ENCODE measurements around the gene GGCT.

Gene GGCT

GRCh38 chr7:30521532-30521931 lies 16.9 kb upstream of the GGCT start:
- in situ Hi-C loops (cut with MboI; ENCODE audit: low sequenced_read_pairs, unreplicated experiment), result no loop called here
- no peak for TF ChIP-seq CTCF (IDR thresholded peaks at IDR 0.05; ENCODE audit: borderline replicate concordance, control extremely low read depth, extremely low read depth, insufficient read depth, missing control alignments)
- no peak for DNase-seq (ENCODE audit: low spot score)

GRCh38 chr7:30519122-30519521 lies 14.5 kb upstream of the GGCT start:
- TF ChIP-seq CTCF (IDR thresholded peaks at IDR 0.05; ENCODE audit: borderline replicate concordance, control extremely low read depth, extremely low read depth, insufficient read depth, missing control alignments), result no peak
- in situ Hi-C loops (cut with MboI; ENCODE audit: low sequenced_read_pairs, unreplicated experiment), result no loop called here
- DNase-seq (ENCODE audit: low spot score), result no peak

- DNase-seq (ENCODE audit: low spot score), result no peak
- in situ Hi-C loops (cut with MboI; ENCODE audit: low sequenced_read_pairs, unreplicated experiment), result no loop called here
- no peak for TF ChIP-seq CTCF (IDR thresholded peaks at IDR 0.05; ENCODE audit: borderline replicate concordance, control extremely low read depth, extremely low read depth, insufficient read depth, missing control alignments)
Observed at GRCh38 chr7:30515761-30516160, 11.1 kb upstream of the GGCT start.

- no peak for DNase-seq (ENCODE audit: low spot score)
- in situ Hi-C loops (cut with MboI; ENCODE audit: low sequenced_read_pairs, unreplicated experiment), result no loop called here
- TF ChIP-seq CTCF (IDR thresholded peaks at IDR 0.05; ENCODE audit: borderline replicate concordance, control extremely low read depth, extremely low read depth, insufficient read depth, missing control alignments), result no peak
Observed at GRCh38 chr7:30514776-30515175, 10.1 kb upstream of the GGCT start.

- no peak for DNase-seq (ENCODE audit: low spot score)
- no peak for TF ChIP-seq CTCF (IDR thresholded peaks at IDR 0.05; ENCODE audit: borderline replicate concordance, control extremely low read depth, extremely low read depth, insufficient read depth, missing control alignments)
- in situ Hi-C loops (cut with MboI; ENCODE audit: low sequenced_read_pairs, unreplicated experiment), result no loop called here
Observed at GRCh38 chr7:30514177-30514576, 9.5 kb upstream of the GGCT start.

GRCh38 chr7:30513762-30514161 lies 9.1 kb upstream of the GGCT start:
- no peak for DNase-seq (ENCODE audit: low spot score)

More at GRCh38 chr7:30513762-30514161, 9.1 kb upstream of the GGCT start:
- in situ Hi-C loops (cut with MboI; ENCODE audit: low sequenced_read_pairs, unreplicated experiment), result no loop called here
- no peak for TF ChIP-seq CTCF (IDR thresholded peaks at IDR 0.05; ENCODE audit: borderline replicate concordance, control extremely low read depth, extremely low read depth, insufficient read depth, missing control alignments)
